ENCODE measurements around the gene FBXW9.

GRCh38 chr19:12692960-12693359 is 3.5 kb downstream of the FBXW9 start:
- no peak for TF ChIP-seq CTCF (IDR thresholded peaks at IDR 0.05; ENCODE audit: poor library complexity)
- no peak for TF ChIP-seq EZH2phosphoT487 (IDR thresholded peaks at IDR 0.05; ENCODE audit: low read depth, severe bottlenecking, unreplicated experiment)
- TF ChIP-seq EZH2 (IDR thresholded peaks at IDR 0.05; ENCODE audit: borderline replicate concordance) = no peak

Measured in hepatocyte (in vitro differentiated cells).